Thyroid gland (tissue), 4 donors: Measurements from ENCODE around the gene PALLD. TPM values are rescaled to one million over a fixed set of nuclear protein-coding genes. Genes with fewer than 3 reads are reported as not detected.

Experiments
- DNase-seq, 2 donors: peaks; one replicate each; pipeline ENCODE4 v3.0.0-alpha.2; 2019
- H3K27ac ChIP-seq, 3 donors: fragments of 200-600 bp; sonication (generic); 1 replicate in 2 of 3; 2 replicates in 1 of 3; pipeline ENCODE4 v1.5.1; 2016 to 2019; ENCODE audit warnings: mild to moderate bottlenecking in 1 of 3, moderate library complexity in 1 of 3
- H3K27me3 ChIP-seq: fragments of 200-600 bp; sonication (generic); one replicate; pipeline ENCODE4 v1.5.1; 2019
- H3K36me3 ChIP-seq, 2 donors: fragments of 200-600 bp; sonication (generic); one replicate each; pipeline ENCODE4 v1.5.1; 2016 to 2019
- H3K4me1 ChIP-seq, 2 donors: fragments of 200-600 bp; sonication (generic); one replicate each; pipeline ENCODE4 v1.5.1; 2017 to 2019
- H3K4me3 ChIP-seq, 3 donors: fragments of 200-600 bp; sonication (generic); replicated peaks in 1 of 3; 1 replicate in 2 of 3; 2 replicates in 1 of 3; pipeline ENCODE4 v1.5.1; 2016; ENCODE audit warnings: mild to moderate bottlenecking in 1 of 3
- H3K9me3 ChIP-seq: fragments of 200-600 bp; sonication (generic); one replicate; pipeline ENCODE4 v1.5.1; 2017
- POLR2A ChIP-seq, 2 donors: fragments of 450-650 bp; IDR thresholded peaks; one replicate each; pipeline ENCODE4 v1.6.1; 2017; ENCODE audit warnings: antibody characterized with exemption in 2 of 2, mild to moderate bottlenecking in 2 of 2, moderate library complexity in 1 of 2
- WGBS, 2 donors: methylation state at CpG; one replicate each; pipeline ENCODE4 v1.1.5; 2017; 5-methylcytosine and 5-hydroxymethylcytosine counted together
- intact Hi-C: fragments of 100-400 bp; cut with DNase I; formaldehyde crosslinking; loops from one replicate; pipeline ENCODE4 v1.15.1; 2023
- total RNA-seq, 4 donors: library from RNA; depleted of rRNA; stranded (reverse); fragments of >200 nt; gene quantifications; one replicate each; pipeline ENCODE4 v1.2.3, GENCODE V29; 2016
- TF ChIP-seq, protein P1 (sequence below), 6 experiments: fragments of 200-600 bp in 3 of 6; fragments of 450-650 bp in 3 of 6; sonication (generic) in 3 of 6; IDR thresholded peaks; one replicate each; pipeline ENCODE4 v1.5.1; 2016 to 2019; ENCODE audit warnings: antibody characterized with exemption in 6 of 6, mild to moderate bottlenecking in 2 of 6, inconsistent platforms in 1 of 6, moderate library complexity in 1 of 6

PALLD gene
- total RNA-seq, 4 donors from 2014 or later: 152 to 311 (median 226) TPM

DNA sequence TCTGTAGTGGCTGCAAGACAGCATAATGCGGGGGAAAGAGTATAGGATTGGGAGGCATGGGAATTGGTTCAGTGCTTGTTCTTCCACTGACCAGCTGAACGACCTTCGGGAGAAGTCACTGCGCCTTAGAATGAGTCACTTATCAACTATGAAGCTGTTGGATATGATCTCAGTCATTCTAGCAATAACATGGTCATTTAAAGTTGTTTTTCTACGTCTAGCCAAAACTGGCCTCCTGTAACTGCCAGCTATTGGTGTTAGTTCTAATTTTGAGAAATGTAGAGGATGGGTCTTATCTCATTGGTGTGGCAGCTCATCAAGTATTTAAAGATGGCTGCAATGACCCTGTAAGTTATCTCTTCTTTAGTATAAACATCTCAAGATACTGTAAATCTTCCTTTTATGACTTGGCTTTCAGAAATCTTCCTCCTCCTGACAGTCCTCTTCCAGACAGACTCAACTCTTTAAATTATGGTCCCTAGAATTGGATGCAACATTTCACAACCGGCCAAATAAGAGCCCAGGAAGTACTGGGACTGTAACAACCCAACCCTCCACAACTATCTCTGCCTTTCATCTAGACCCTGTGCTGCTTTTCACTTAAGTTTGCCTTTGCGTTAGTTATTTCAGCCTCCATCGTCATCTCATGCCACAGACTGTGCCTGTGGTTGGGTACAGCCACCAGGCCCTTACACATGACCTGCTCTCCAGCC, 269.9 kb downstream of the PALLD start:
- Histone ChIP-seq H3K27me3 (no peaks in the 10 kb centered on the region), H3K4me1 (peaks cover 7 to 36% of the 10 kb centered on the region in 2 donors), H3K36me3 (no peaks in the 10 kb centered on the region), H3K27ac (peak overlapping the region in 1 of 3 donors; percentile 54), H3K9me3 (no peaks in the 10 kb centered on the region), H3K4me3 (no peak overlapping the region)
- DNase-seq: no peak
- TF ChIP-seq, protein P1, sequence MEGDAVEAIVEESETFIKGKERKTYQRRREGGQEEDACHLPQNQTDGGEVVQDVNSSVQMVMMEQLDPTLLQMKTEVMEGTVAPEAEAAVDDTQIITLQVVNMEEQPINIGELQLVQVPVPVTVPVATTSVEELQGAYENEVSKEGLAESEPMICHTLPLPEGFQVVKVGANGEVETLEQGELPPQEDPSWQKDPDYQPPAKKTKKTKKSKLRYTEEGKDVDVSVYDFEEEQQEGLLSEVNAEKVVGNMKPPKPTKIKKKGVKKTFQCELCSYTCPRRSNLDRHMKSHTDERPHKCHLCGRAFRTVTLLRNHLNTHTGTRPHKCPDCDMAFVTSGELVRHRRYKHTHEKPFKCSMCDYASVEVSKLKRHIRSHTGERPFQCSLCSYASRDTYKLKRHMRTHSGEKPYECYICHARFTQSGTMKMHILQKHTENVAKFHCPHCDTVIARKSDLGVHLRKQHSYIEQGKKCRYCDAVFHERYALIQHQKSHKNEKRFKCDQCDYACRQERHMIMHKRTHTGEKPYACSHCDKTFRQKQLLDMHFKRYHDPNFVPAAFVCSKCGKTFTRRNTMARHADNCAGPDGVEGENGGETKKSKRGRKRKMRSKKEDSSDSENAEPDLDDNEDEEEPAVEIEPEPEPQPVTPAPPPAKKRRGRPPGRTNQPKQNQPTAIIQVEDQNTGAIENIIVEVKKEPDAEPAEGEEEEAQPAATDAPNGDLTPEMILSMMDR (IDR thresholded peaks at IDR 0.05): no peak
- TF ChIP-seq POLR2A (IDR thresholded peaks at IDR 0.05): no peak
- intact Hi-C loops: no loop called here
- 82 to 89% methylated on average over 8 of the region's 8 CpGs for WGBS, 2 donors

DNA sequence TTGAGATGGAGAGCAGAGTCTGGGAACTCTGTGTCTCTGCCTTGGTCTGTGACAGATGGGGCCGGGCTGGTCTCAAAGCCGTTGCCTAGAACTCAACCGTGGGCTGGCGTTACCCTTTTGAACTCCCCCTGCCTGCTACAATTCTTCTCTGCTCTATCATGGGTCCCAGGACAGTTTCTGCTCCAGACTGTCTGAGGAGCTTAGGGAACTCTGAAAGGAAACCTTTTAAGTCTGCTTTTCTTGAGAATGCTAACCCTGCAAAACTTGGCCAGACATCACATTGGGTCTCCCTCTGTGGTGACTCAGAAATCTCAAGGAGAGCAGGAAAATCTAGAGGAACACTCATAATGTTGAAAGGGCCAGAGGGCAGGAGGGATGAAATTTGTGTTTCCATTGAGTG, 272.6 kb downstream of the PALLD start:
- Histone ChIP-seq H3K27me3 (no peaks in the 10 kb centered on the region), H3K4me1 (peaks cover 7 to 36% of the 10 kb centered on the region in 2 donors), H3K4me3 (no peak overlapping the region), H3K27ac (peak overlapping the region in 1 of 3 donors; percentile 29), H3K9me3 (no peaks in the 10 kb centered on the region), H3K36me3 (no peaks in the 10 kb centered on the region)
- TF ChIP-seq, protein P1 (IDR thresholded peaks at IDR 0.05): no peak
- TF ChIP-seq POLR2A (IDR thresholded peaks at IDR 0.05): no peak
- WGBS, 2 donors: 70 to 71% methylated on average over 4 of the region's 4 CpGs
- no peak for DNase-seq
- intact Hi-C loops: no loop called here

DNA sequence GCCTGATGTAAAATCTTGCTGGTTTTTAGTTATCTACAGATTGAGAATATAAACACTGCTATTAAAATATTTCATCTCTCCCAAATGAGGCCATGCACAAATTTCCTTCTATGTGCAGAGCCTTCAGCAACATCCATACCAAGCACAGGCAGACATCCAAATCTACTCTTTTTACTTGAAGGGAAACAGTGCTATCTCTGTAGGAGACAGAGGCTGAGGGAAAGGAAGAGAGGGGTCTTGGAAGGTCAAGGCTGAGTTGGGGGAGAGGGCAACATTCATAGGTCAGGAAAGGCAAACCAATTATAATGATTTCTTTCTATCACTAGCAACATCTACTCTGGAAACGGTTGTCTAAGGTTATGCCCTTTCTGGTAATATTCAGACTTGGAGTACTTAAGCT, 273.0 kb downstream of the PALLD start:
- Histone ChIP-seq H3K27me3 (no peaks in the 10 kb centered on the region), H3K27ac (peak overlapping the region in 1 of 3 donors; percentile 29), H3K36me3 (no peaks in the 10 kb centered on the region), H3K4me1 (peaks cover 7 to 36% of the 10 kb centered on the region in 2 donors), H3K4me3 (no peak overlapping the region), H3K9me3 (no peaks in the 10 kb centered on the region)
- TF ChIP-seq POLR2A (IDR thresholded peaks at IDR 0.05): no peak
- TF ChIP-seq, protein P1 (IDR thresholded peaks at IDR 0.05): no peak
- intact Hi-C loops: no loop called here
- WGBS, 2 donors: 59 to 67% methylated on average over 1 of the region's 1 CpG
- no peak for DNase-seq

DNA sequence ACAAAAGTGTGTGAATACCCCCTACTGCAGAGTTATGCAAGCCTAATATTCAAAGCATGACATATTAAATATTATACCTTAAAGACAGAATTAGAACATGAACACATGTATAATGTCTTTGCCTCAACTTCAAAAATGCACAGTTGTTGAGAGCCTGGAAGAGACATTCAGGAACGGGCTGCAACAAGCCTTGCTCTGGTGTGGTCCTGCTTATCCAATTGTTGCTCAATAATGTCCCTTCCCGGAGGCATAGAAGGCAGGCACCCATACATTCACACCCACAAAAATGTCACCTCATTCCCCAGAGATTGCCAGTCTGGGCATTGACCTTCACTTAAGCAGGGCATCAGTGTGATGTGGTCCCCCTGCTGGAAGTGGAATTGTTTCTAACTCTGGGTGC, 274.4 kb downstream of the PALLD start:
- DNase-seq: no peak
- no peaks in the 10 kb centered on the region for H3K9me3 ChIP-seq
- H3K27ac ChIP-seq: no peak overlapping the region
- H3K27me3 ChIP-seq: no peaks in the 10 kb centered on the region
- intact Hi-C loops: no loop called here
- no peak overlapping the region for H3K4me3 ChIP-seq
- no peaks in the 10 kb centered on the region for H3K36me3 ChIP-seq
- TF ChIP-seq, protein P1 (IDR thresholded peaks at IDR 0.05): no peak
- no peak for TF ChIP-seq POLR2A (IDR thresholded peaks at IDR 0.05)
- 92 to 100% methylated on average over 2 of the region's 2 CpGs for WGBS, 2 donors
- peaks cover 0 to 23% of the 10 kb centered on the region in 2 donors for H3K4me1 ChIP-seq

DNA sequence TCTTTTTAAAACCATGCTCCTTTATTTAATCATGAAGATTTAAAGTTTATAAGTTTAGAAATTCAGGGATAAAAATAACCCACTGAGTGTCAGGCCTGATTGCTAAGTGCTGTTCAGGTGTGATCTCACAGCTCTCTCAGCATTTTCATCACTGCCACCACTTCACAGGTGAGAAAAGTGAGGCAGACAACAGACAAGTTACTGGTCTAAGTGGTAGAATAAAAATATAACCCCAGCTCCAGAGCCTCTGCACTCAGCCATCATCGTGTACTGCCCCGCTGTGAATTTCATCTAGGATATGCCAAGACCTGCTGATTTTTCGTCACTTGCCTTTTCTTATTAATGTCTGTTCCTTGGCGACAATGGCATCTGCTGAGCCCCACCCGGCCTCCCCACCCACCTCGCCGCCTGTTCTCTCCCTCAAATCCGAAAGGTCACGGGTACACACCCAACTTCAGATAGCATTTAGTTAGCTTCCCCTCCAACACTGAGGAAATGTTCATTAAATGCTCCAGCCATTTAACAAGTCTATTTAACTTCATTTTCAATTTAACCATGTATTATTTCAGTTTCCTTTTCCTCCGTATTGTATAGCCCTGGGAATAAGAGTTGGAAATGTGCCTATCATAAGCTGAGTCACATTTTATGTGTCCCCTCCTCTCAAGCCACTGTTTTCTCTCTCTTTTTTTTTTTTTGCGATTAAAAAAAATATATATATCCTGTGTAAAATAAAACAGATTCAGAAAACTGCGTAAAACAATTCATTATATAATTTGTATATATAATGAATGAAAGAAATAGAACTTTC, 276.7 kb downstream of the PALLD start:
- Histone ChIP-seq H3K9me3 (no peaks in the 10 kb centered on the region), H3K27ac (no peak overlapping the region), H3K4me3 (no peak overlapping the region), H3K4me1 (peaks cover 0 to 22% of the 10 kb centered on the region in 2 donors), H3K36me3 (no peaks in the 10 kb centered on the region), H3K27me3 (no peaks in the 10 kb centered on the region)
- TF ChIP-seq, protein P1 (IDR thresholded peaks at IDR 0.05): no peak
- 82 to 83% methylated on average over 12 of the region's 12 CpGs for WGBS, 2 donors
- intact Hi-C loops: no loop called here
- no peak for DNase-seq
